GM19023 (cell line): ENCODE measurements around the gene PAK3.

Source experiments
- ATAC-seq: cut with Tn5 transposase; IDR thresholded peaks from one replicate; pipeline ENCODE4 v1.9.1; 2021; ENCODE audit warnings: mild to moderate bottlenecking, moderate library complexity; ENCODE audit not compliant: unreplicated experiment

PAK3 gene

DNA sequence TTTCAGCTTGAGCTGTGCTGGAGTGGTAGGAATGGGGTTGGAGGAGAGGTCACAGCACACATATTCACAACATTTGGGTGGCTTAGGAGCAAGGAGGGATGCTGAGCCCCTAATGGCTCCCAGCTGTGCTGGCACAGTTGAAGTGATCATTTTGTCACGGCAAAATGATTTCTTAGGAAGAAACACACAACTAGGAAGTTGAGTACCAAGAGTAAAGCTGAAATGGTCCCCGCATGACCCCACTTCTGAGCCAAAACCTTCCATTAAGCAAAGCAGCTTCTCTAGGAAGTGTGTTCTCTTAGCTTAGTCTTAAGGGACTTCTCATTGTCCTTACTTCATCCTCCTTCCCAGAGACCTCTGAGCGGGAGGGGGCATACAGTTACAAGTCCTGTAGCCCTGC lies 161.7 kb downstream of the PAK3 start:
- ATAC-seq: no peak

DNA sequence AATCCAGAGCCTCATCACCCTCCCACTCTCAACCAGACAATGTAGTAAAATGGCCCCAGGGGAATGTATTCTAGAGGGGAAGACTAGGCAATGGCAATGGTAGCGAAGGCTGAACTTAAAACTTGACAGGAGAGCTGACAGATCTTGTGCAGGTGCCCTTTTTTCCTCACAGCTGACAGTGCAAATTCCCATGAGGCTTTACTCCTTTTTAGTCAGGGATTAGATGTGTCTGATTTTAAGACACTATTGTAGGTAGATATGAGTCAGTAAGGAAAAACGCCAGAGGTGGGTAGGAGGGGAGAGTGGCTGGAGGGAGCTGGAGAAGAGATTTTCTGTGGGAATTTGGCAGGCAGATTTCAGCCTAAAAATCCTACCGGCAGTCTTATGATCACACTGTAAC lies 163.6 kb downstream of the PAK3 start:
- no peak for ATAC-seq

DNA sequence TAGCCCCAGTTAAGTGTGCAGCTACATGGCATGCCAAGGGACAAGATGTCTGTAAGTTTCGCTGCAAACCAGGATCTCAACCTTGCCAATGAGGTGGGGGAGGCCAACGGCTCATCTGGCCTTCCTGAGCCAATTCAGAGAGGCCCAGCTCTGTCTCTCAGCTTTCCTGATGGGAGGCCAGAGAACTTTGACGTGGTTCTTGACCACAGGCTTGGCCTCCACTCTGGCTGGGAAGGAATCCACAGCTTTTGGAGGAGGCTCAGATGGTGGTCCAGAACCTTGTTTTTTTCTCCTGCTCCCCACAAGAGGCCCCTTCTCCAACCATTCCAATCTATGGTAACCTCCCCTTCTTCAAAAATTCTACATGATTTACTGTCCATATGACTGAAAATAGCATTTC lies 164.5 kb downstream of the PAK3 start:
- ATAC-seq: no peak

DNA sequence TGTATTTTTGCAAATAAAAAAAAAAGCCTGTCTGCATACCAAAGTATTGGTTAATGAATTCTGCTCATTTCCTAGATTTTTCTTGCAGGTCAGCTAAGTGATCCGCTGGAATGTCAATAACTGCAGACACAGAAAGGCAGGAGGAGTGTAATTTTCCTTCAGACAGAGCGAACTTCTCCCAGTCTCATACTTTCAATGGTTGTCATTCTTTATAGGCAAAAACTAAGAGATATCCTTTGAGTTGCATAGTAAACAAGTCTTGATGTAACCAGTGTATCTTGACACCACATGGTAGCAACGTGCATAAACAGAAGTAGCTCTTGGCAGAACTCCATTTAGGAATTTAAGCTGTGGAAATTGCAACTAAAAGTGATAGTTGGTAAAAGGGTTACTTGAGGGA lies 166.1 kb downstream of the PAK3 start:
- ATAC-seq: no peak

DNA sequence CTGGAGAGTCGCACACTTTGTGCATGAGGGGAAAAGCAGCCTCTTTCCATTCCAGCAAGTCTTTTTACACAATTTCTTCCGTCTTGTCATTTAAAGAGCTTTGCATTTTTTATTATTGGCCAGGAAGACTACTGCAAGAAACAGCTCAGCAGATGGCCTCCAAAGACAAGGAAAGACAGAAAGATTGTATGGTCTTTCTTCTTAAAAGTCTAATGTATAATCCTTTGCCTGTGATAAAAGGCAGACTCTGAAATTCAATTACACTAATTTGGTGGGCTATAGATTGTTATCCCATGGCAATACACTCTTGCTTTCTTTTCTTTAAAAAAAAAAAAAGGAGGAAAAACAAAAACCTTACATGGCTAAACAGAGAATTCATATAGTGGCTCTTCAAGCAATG lies 168.4 kb downstream of the PAK3 start:
- no peak for ATAC-seq

DNA sequence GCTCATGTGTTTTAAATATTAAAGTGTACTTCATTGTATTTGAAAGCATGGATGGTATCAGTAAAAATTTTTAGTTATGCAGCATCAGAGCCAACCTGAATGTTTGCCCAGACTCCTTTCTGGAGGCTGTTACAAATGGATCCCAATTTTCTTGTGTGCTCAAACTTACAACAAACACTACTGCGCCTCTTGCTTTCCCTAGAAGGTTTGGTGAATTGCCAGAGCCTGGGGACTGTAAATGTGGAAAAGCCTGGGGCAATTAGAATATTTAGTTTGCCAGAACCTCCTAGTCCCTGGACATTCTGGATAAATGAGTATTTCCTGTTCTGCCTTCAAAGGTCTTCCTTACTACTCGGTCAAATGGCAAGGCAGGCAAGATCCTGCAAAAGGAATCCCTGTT lies 169.5 kb downstream of the PAK3 start:
- ATAC-seq: no peak

DNA sequence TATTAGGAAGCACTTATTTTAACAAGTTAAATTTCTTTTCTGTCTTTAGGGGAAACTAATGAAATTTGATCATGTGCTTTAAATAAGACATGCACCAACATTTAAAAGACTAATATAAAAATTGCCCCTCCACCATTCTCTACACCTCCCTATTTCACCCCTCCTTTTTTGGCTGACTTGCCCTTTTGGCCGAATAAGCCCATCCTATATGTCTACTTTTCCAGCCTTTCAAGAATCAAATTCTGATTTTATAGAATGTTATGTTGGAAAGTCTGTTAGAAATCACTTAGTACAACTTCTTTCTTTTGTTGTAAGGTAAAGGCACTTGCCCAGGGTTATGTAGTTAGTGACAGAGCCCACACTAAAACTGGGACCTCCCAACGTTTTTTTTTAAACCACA lies 172.5 kb downstream of the PAK3 start:
- no peak for ATAC-seq

DNA sequence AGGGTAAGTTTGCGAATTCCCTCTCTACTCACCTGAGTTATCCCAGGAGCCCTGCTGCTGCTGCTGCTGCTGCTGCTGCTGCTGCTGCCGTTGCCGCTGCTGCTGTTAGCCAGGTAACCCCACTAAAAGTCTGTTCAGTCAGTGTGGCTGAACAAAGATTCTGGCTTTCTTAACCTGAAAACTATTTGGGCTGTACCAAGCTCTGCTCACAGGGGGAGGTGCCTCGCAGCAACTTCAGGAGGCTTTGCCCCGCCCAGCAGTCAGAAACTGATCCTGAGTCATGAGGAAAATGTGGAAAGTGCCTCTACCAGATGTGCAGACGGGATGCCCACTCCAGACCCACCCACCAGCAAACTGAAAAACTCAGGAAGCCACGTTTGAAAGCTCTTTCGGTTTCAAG lies 174.3 kb downstream of the PAK3 start, which contains the start of gene CAPN6:
Gene CAPN6 (minus strand): TSS at position 145 of the 400 bp plus-strand sequence. CDS start 6,547 bp downstream, outside the sequence.
- no peak for ATAC-seq
